Forelimb muscle (tissue), 1 donor: Measurements from ENCODE around the gene CKAP5. TPM values are rescaled to one million over a fixed set of nuclear protein-coding genes. Genes with fewer than 3 reads are reported as not detected.
"Not testable (repeated sequence)": the region's sequence is repeated elsewhere in the genome, so short reads cannot be mapped to it uniquely, and the experiment has no call there.

ENCODE experiments used
- DNase-seq: peaks from one replicate; pipeline ENCODE4 v3.0.0-alpha.2; 2013; ENCODE audit warnings: low read depth
- polyA plus RNA-seq: library from polyadenylated mRNA; unstranded; fragments of 120-200 nt; gene quantifications from one replicate; pipeline ENCODE4 v1.2.1, GENCODE V29; 2013; ENCODE audit not compliant: insufficient read length

CKAP5 gene
- polyA plus RNA-seq, 1 donor = 49.9 TPM

GRCh38 chr11:46726206-46726862 lies 119.7 kb downstream of the CKAP5 start:
- no peak for DNase-seq

- DNase-seq = no peak
Measured at GRCh38 chr11:46725338-46726205, 120.5 kb downstream of the CKAP5 start.

- no peak for DNase-seq
Measured at GRCh38 chr11:46724088-46724487, 122.0 kb downstream of the CKAP5 start.

- no peak for DNase-seq
Measured at GRCh38 chr11:46723359-46723680, 122.8 kb downstream of the CKAP5 start.

- no peak for DNase-seq
Measured at GRCh38 chr11:46722566-46723358, 123.3 kb downstream of the CKAP5 start.

GRCh38 chr11:46721286-46721685 lies 124.8 kb downstream of the CKAP5 start:
- DNase-seq = no peak

GRCh38 chr11:46719543-46720218 lies 126.4 kb downstream of the CKAP5 start:
- DNase-seq = no peak

GRCh38 chr11:46719048-46719542 lies 127.0 kb downstream of the CKAP5 start, which contains the start of gene F2:
Gene F2 (plus strand): TSS chr11:46719213. CDS start chr11:46719236, 23 bp downstream.
- DNase-seq = no peak

GRCh38 chr11:46718155-46719019 lies 127.7 kb downstream of the CKAP5 start:
- DNase-seq = no peak

- not testable (repeated sequence) for DNase-seq
Measured at GRCh38 chr11:46717825-46718154, 128.3 kb downstream of the CKAP5 start.

GRCh38 chr11:46712874-46713576 lies 133.1 kb downstream of the CKAP5 start:
- DNase-seq = no peak

GRCh38 chr11:46711303-46711702 lies 134.8 kb downstream of the CKAP5 start:
- no peak for DNase-seq

- DNase-seq = peak; percentile 64
Measured at GRCh38 chr11:46710821-46711269, 135.2 kb downstream of the CKAP5 start.

GRCh38 chr11:46709351-46709750 lies 136.7 kb downstream of the CKAP5 start:
- DNase-seq = not testable (repeated sequence)

GRCh38 chr11:46706886-46707285 lies 139.2 kb downstream of the CKAP5 start:
- no peak for DNase-seq

GRCh38 chr11:46705070-46705688 lies 140.9 kb downstream of the CKAP5 start:
- DNase-seq = no peak

- DNase-seq = no peak
Measured at GRCh38 chr11:46701078-46701654, 144.9 kb downstream of the CKAP5 start.

GRCh38 chr11:46700241-46701077 lies 145.6 kb downstream of the CKAP5 start, which contains the start of the genes ARHGAP1 and ZNF408:
Gene ARHGAP1 (minus strand): TSS chr11:46700619. CDS start chr11:46696107, 4,512 bp downstream.
Gene ZNF408 (plus strand): TSS chr11:46701031. CDS start chr11:46701048, 17 bp downstream.
- DNase-seq = peak; percentile 90
